Fibroblast of lung (primary cell): Measurements from ENCODE around the gene NECAP2. TPM values are rescaled to one million over a fixed set of nuclear protein-coding genes. Genes with fewer than 3 reads are reported as not detected.

Experiments used
- polyA plus RNA-seq, 2 donors: library from polyadenylated mRNA; depleted of rRNA in 1 of 2; stranded (reverse) in 1 of 2; unstranded in 1 of 2; fragments of >200 nt; gene quantifications; 2 replicates each; pipeline ENCODE4 v1.2.1, GENCODE V29; 2011 to 2012; ENCODE audit warnings: missing spikeins in 1 of 2
- total RNA-seq: library from RNA; depleted of rRNA; stranded (reverse); fragments of >200 nt; gene quantifications from 2 replicates; pipeline ENCODE4 v1.2.1, GENCODE V29; 2014

NECAP2 gene
- total and polyA plus RNA-seq, 2 donors (not counting 1 experiment from before 2014, with no cell fraction given), result 83.9 to 97.0 TPM

Other genes starting within 250 kb of the NECAP2 start
- gene ARHGEF19, start 228.1 kb upstream of the NECAP2 start, total RNA-seq, result 3.3 and 3.6 TPM in 2 replicates
- 2.5 and 3.3 TPM in 2 replicates for gene ARHGEF19, start 228.1 kb upstream of the NECAP2 start, polyA plus RNA-seq
- 12.1 and 19.2 TPM in 2 replicates for gene CPLANE2, start 203.5 kb upstream of the NECAP2 start, total RNA-seq
- gene CPLANE2, start 203.5 kb upstream of the NECAP2 start, polyA plus RNA-seq, result 2.4 and 4.0 TPM in 2 replicates
- gene FBXO42, start 88.2 kb upstream of the NECAP2 start, total RNA-seq, result 10.4 and 10.5 TPM in 2 replicates
- gene FBXO42, start 88.2 kb upstream of the NECAP2 start, polyA plus RNA-seq, result 13.5 and 14.4 TPM in 2 replicates
- gene SZRD1, start 73.5 kb upstream of the NECAP2 start, total RNA-seq, result 20.8 and 30.1 TPM in 2 replicates
- 95.1 and 151 TPM in 2 replicates for gene SZRD1, start 73.5 kb upstream of the NECAP2 start, polyA plus RNA-seq
- not detected in 2 replicates for gene SPATA21, start 3.3 kb upstream of the NECAP2 start, total RNA-seq
- gene SPATA21, start 3.3 kb upstream of the NECAP2 start, polyA plus RNA-seq, result not detected in 2 replicates
- under 0.01 and 3,997 TPM in 2 replicates for gene RNU1-1, start 73.6 kb downstream of the NECAP2 start, total RNA-seq
- gene RNU1-1, start 73.6 kb downstream of the NECAP2 start, polyA plus RNA-seq, result not detected in 2 replicates
- gene NBPF1, start 172.8 kb downstream of the NECAP2 start, total RNA-seq, result 50.3 and 92.3 TPM in 2 replicates
- gene NBPF1, start 172.8 kb downstream of the NECAP2 start, polyA plus RNA-seq, result 25.3 and 27.2 TPM in 2 replicates
- under 0.01 and 3,997 TPM in 2 replicates for gene RNU1-3, start 226.2 kb downstream of the NECAP2 start, total RNA-seq
- not detected in 2 replicates for gene RNU1-3, start 226.2 kb downstream of the NECAP2 start, polyA plus RNA-seq